B cell (primary cell): ENCODE data around the gene CXCL5.

ENCODE experiments used
- EZH2 ChIP-seq: IDR thresholded peaks from 2 replicates; pipeline ENCODE4 v1.6.1; 2012; ENCODE audit warnings: borderline replicate concordance, low read depth, mild to moderate bottlenecking, moderate library complexity, low read length; ENCODE audit not compliant: insufficient read depth, poor library complexity, severe bottlenecking
- TF ChIP-seq, protein P1 (sequence below): fragments of 200-600 bp; IDR thresholded peaks from one replicate; pipeline ENCODE4 v1.8.0; 2022; ENCODE audit warnings: antibody characterized with exemption, mild to moderate bottlenecking

DNA sequence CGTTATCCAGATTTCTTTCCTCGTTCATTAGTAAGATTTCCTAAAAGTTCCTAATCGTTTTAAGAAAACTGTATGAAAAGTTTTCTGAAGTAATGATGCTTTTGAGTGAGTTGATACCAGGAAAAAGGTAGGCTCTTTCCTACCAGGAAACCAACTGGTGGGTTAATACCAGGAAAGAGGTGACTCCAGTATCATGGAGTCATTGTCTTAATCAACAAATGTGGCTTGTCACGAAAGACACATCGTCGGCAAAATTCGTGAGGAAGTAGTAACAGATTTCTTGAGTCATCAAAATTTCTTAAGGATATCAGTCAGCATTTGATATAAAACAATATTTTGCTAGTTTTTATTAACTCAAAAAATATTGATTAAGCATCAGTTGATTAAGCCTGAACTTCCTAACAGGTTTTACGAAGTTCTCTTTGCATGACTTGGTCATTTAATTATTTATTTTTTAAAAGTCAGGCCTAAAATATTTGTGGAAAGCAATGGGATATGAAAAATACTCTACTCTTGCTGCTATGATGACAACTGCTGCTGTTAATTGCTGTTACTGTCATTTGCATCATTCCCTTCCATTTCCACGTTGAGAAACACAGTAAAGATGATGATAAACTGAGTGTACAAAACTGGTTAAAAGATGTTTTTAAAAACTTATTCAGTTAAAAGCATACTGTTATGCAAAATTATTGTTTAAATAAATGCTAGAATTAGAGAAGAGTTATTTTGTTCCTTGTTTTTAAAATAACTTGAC is 7.3 kb downstream of the CXCL5 start:
- TF ChIP-seq, protein P1, sequence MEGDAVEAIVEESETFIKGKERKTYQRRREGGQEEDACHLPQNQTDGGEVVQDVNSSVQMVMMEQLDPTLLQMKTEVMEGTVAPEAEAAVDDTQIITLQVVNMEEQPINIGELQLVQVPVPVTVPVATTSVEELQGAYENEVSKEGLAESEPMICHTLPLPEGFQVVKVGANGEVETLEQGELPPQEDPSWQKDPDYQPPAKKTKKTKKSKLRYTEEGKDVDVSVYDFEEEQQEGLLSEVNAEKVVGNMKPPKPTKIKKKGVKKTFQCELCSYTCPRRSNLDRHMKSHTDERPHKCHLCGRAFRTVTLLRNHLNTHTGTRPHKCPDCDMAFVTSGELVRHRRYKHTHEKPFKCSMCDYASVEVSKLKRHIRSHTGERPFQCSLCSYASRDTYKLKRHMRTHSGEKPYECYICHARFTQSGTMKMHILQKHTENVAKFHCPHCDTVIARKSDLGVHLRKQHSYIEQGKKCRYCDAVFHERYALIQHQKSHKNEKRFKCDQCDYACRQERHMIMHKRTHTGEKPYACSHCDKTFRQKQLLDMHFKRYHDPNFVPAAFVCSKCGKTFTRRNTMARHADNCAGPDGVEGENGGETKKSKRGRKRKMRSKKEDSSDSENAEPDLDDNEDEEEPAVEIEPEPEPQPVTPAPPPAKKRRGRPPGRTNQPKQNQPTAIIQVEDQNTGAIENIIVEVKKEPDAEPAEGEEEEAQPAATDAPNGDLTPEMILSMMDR: no peak
- TF ChIP-seq EZH2: no peak
